ENCODE results near the gene ZNF619.

GRCh38 chr3:40452562-40452875 is 24.4 kb upstream of the ZNF619 start:
- TF ChIP-seq NFRKB (IDR thresholded peaks at IDR 0.05) = no peak
- no peak for TF ChIP-seq HDGF (IDR thresholded peaks at IDR 0.05; ENCODE audit: borderline replicate concordance)
- TF ChIP-seq L3MBTL2 (conservative IDR thresholded peaks at IDR 0.05) = no peak
- TF ChIP-seq ELF4 (IDR thresholded peaks at IDR 0.05) = no peak
- no peak for TF ChIP-seq PKNOX1 (IDR thresholded peaks at IDR 0.05)
- no peak for TF ChIP-seq FOXM1 (IDR thresholded peaks at IDR 0.05; ENCODE audit: borderline replicate concordance)
- TF ChIP-seq FOXK2 (IDR thresholded peaks at IDR 0.05) = no peak
- no peak for TF ChIP-seq CTBP1 (IDR thresholded peaks at IDR 0.05; ENCODE audit: borderline replicate concordance)
- no peak for TF ChIP-seq ARNT (IDR thresholded peaks at IDR 0.05)
- TF ChIP-seq ZNF384 (IDR thresholded peaks at IDR 0.05) = no peak
- TF ChIP-seq SP1 (IDR thresholded peaks at IDR 0.05) = no peak
- no peak for TF ChIP-seq LEF1 (IDR thresholded peaks at IDR 0.05; ENCODE audit: borderline replicate concordance)

Data from HEK293T (cell line).